Common myeloid progenitor, CD34-positive (primary cell): ENCODE data around the gene CRTAP.

Experiments used
- CTCF ChIA-PET: fragments of 350-600 bp; sonication (Branson Sonifier 250); formaldehyde crosslinking; loops from one replicate; lab custom pipeline; 2021; ENCODE audit warnings: antibody characterized with exemption; lab: Charles Lee
- POLR2A ChIA-PET: fragments of 350-600 bp; sonication (Branson Sonifier 250); formaldehyde crosslinking; loops from one replicate; lab custom pipeline; 2021; ENCODE audit warnings: antibody characterized with exemption; lab: Charles Lee
- DNase-seq, 3 donors: peaks; one replicate each; pipeline versions ENCODE4 v3.0.0 to v3.0.0-alpha.2; 2013
- H3K27ac ChIP-seq, 2 experiments: 1 replicate in 1 of 2; 2 replicates in 1 of 2; pipeline ENCODE4 v1.7.0; 2013; ENCODE audit warnings: inconsistent platforms in 2 of 2, low read length in 2 of 2, mild to moderate bottlenecking in 2 of 2, low read depth in 1 of 2, moderate library complexity in 1 of 2; ENCODE audit not compliant: severe bottlenecking in 2 of 2, insufficient read depth in 1 of 2, poor library complexity in 1 of 2
- H3K27me3 ChIP-seq, 5 experiments: replicated peaks in 2 of 5; 1 replicate in 3 of 5; 2 replicates in 2 of 5; pipeline versions ENCODE4 v1.6.1 to v1.7.0; 2013; ENCODE audit warnings: low read length in 4 of 5, mild to moderate bottlenecking in 2 of 5, moderate library complexity in 2 of 5, inconsistent platforms in 1 of 5; ENCODE audit not compliant: insufficient read depth in 5 of 5, control insufficient read depth in 4 of 5
- H3K36me3 ChIP-seq, 4 experiments: 1 replicate in 2 of 4; 2 replicates in 2 of 4; pipeline versions ENCODE4 v1.6.1 to v1.7.0; 2013; ENCODE audit warnings: low read length in 3 of 4, control low read depth in 1 of 4, mild to moderate bottlenecking in 1 of 4; ENCODE audit not compliant: control insufficient read depth in 4 of 4, insufficient read depth in 4 of 4
- H3K4me1 ChIP-seq, 4 experiments: 1 replicate in 3 of 4; 2 replicates in 1 of 4; pipeline versions ENCODE4 v1.6.1 to v1.7.1; 2013; ENCODE audit warnings: low read length in 3 of 4, mild to moderate bottlenecking in 3 of 4, control low read depth in 1 of 4, inconsistent platforms in 1 of 4, moderate library complexity in 1 of 4; ENCODE audit not compliant: control insufficient read depth in 4 of 4, insufficient read depth in 4 of 4; ENCODE audit errors: control extremely low read depth in 1 of 4
- H3K4me3 ChIP-seq, 7 experiments: 1 replicate in 4 of 7; 2 replicates in 3 of 7; pipeline versions ENCODE4 v1.5.1 to v1.7.0; 2013; ENCODE audit warnings: mild to moderate bottlenecking in 7 of 7, low read length in 6 of 7, moderate library complexity in 6 of 7, inconsistent platforms in 2 of 7, low read depth in 2 of 7, control low read depth in 1 of 7; ENCODE audit not compliant: insufficient read depth in 4 of 7, control insufficient read depth in 1 of 7; ENCODE audit errors: extremely low read depth in 1 of 7
- H3K9me3 ChIP-seq, 5 experiments: 1 replicate in 4 of 5; 2 replicates in 1 of 5; pipeline versions ENCODE4 v1.6.1 to v1.7.1; 2013; ENCODE audit warnings: low read length in 4 of 5, mild to moderate bottlenecking in 2 of 5, inconsistent platforms in 1 of 5, low read depth in 1 of 5, moderate library complexity in 1 of 5; ENCODE audit not compliant: control insufficient read depth in 4 of 5, insufficient read depth in 2 of 5; ENCODE audit errors: control extremely low read depth in 1 of 5
- WGBS: methylation state at CpG from one replicate; pipeline ENCODE4 v1.1.5; 2013; ENCODE audit not compliant: insufficient coverage; 5-methylcytosine and 5-hydroxymethylcytosine counted together

Gene CRTAP

DNA sequence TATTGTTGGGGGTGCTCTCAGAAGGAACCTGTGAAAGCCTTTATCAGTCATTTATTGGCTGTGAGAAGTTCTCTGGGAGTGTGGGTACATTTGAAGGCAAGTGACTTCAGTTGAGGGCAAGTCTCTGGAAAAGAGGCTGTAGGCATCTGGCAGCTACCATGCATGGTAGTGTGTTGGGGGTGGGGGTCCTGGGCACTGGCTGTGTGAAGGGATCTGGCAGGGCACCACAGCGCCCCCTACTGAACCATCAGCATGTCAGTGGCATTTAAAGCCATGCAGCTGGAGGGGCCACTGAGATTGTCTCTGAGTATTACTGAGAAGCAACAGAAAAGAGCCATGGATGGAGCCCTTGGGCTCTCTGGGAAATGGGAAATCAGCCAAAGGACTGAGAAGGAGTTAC lies 30.6 kb downstream of the CRTAP start:
- H3K9me3 ChIP-seq = no peaks in the 10 kb centered on the region
- ChIA-PET CTCF (interaction anchor here (1.7 to 1.9 kb wide), 2 partner anchors 13 to 228 kb away, joined by 6 read pairs; no protein-coding TSS in a partner anchor), POLR2A (no interaction called here)
- no peak overlapping the region for H3K27ac ChIP-seq
- H3K36me3 ChIP-seq = peaks cover 5 to 36% (median 29%) of the 10 kb centered on the region in 4 experiments
- DNase-seq = peak; percentile 14 to 29 (median 29)
- 80% methylated on average over 1 of the region's 1 CpG for WGBS
- H3K4me3 ChIP-seq = no peak overlapping the region
- H3K4me1 ChIP-seq = peaks cover 0 to 3% (median 1%) of the 10 kb centered on the region in 4 experiments
- H3K27me3 ChIP-seq = no peaks in the 10 kb centered on the region

DNA sequence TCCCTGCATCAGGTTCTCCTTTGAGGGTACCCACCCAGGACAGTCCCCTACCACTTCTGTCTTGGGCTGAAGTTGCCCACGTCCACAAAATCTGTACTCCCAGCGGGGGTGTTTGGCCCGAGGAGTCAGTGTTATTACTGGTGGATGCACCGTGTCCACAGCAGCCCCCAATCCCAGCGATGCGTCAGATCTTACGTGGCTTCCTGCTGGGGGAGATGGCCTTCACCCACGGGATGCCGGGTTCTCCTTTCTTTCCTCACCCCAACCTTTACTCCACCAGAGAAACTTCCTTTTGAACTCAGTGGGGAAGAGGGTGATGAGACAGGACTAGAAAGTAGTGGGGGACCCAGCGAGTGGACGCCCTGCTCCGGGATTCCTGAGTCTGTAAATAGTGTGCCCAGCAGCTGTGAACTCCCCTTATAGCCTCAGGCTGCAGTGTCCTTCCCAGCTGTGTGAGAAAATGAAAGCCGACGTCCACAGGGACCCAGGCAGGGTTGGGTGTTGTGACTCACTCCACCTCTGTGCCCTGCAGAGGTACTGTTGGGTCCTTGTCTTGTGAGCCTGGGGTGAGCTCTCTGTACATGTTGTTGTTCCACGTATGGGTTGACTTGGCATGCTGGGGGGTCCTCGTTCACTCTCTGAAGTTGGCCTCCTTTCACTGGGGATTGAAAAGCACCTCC lies 31.5 kb downstream of the CRTAP start:
- ChIA-PET POLR2A (no interaction called here), CTCF (interaction anchor here (1.7 to 1.9 kb wide), 2 partner anchors 13 to 227 kb away, joined by 6 read pairs; no protein-coding TSS in a partner anchor)
- Histone ChIP-seq H3K4me3 (no peak overlapping the region), H3K4me1 (peaks cover 0 to 8% (median 5%) of the 10 kb centered on the region in 4 experiments), H3K27ac (no peak overlapping the region), H3K36me3 (peaks cover 3 to 36% (median 27%) of the 10 kb centered on the region in 4 experiments), H3K9me3 (no peaks in the 10 kb centered on the region), H3K27me3 (no peaks in the 10 kb centered on the region)
- 91% methylated on average over 9 of the region's 16 CpGs for WGBS
- DNase-seq = no peak

DNA sequence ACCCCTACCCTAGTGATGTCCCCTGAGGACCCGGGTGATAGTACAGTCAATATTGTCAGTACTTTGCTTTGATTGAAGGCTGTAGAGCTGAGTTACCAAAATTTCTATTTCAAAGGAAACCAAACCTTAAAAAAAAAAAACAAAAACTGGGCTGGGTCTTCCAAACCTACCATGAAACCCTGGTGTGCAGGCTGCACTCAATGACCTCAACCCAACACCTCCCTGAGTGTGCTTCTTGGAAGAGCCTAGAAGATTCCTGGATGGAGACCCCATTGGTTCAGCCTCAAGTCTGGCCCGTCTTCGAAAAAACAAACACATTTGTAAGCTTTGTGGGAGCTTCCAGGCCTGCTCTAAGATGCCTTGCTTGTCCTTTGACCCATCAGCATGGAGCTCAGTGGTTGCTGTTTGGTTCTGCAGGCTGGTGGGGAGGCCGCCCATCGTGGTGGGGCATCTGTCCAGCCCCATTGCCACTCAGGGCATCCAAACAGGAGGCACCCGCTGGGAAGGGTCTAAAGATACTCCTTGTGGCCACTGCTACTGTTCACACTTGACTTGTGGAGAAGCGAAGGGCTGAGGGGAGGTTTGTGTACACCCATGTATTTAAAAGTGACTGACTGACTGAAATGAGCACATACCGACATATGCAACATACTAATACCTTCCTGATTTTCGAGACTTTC lies 32.2 kb downstream of the CRTAP start:
- H3K27ac ChIP-seq = no peak overlapping the region
- peaks cover 0 to 8% (median 5%) of the 10 kb centered on the region in 4 experiments for H3K4me1 ChIP-seq
- H3K27me3 ChIP-seq = no peaks in the 10 kb centered on the region
- peaks cover 2 to 33% (median 24%) of the 10 kb centered on the region in 4 experiments for H3K36me3 ChIP-seq
- ChIA-PET CTCF (no interaction called here), POLR2A (interaction anchor here (0.6 kb wide), 1 partner anchor 56 kb away, joined by 5 read pairs; no protein-coding TSS in a partner anchor)
- no peak overlapping the region for H3K4me3 ChIP-seq
- no peaks in the 10 kb centered on the region for H3K9me3 ChIP-seq
- WGBS = 100% methylated on average over 3 of the region's 9 CpGs
- DNase-seq = no peak

DNA sequence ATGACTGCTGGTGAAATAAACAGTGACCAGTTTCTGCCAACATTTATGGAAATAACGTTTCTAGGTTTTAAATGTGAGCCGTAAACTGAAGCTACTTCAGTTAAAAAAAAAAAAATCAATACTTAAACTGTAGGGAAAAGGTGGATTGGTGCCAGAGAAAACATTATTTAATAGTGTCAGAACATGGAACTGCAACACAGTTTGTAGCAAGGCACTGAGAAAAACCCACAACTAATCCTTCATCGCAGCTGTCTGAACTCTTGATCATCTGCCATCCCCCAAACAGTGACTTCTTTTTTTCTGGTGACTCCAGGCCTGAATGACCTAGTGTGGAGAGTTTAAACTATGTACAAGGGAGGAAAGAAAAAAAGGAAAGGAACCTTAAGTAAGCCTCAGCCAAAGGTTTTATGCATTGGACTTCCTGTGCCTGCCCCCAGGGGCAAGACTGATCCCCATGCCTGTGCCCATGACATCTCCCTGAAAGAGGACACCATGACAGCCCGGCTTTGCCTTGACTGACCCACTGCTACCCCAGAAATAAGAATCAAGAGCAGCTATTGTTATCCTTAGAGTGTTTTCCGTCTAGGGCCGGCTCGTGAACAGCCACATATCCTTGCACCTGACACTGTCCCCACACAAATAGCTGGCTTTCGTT lies 33.1 kb downstream of the CRTAP start:
- Histone ChIP-seq H3K27ac (no peak overlapping the region), H3K36me3 (peaks cover 0 to 29% (median 18%) of the 10 kb centered on the region in 4 experiments), H3K4me3 (no peak overlapping the region), H3K4me1 (peaks cover 0 to 8% (median 5%) of the 10 kb centered on the region in 4 experiments), H3K9me3 (no peaks in the 10 kb centered on the region), H3K27me3 (no peaks in the 10 kb centered on the region)
- ChIA-PET CTCF (interaction anchor here (1.2 to 1.5 kb wide), 2 partner anchors 9 to 16 kb away, joined by 3 to 5 read pairs; no protein-coding TSS in a partner anchor), POLR2A (interaction anchor here (0.6 kb wide), 1 partner anchor 55 kb away, joined by 5 read pairs; no protein-coding TSS in a partner anchor)
- WGBS = 100% methylated on average over 4 of the region's 8 CpGs
- DNase-seq = peak in 2 of 3 donors; percentile 18 to 54

DNA sequence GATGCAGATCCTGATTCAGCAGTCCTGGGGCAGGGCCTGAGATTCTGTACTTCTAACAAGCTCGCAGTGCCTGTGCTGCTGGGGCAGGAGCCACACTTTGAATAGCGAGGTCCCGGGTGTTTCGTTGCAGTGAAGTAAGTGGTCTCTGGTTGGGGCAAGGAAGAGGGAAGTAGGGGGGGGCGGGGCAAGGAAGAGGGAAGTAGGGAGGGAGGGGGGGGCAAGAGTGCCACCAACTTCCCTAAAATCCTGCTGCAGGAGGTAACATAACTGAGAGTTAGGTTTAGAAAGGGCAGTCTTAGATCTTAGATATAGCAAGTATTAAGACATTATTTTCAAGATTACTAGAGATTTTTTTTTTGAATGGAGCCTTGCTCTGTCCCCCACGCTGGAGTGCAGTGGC lies 35.5 kb downstream of the CRTAP start:
- Histone ChIP-seq H3K27me3 (no peaks in the 10 kb centered on the region), H3K9me3 (no peaks in the 10 kb centered on the region), H3K4me1 (peaks cover 0 to 8% (median 5%) of the 10 kb centered on the region in 4 experiments), H3K27ac (no peak overlapping the region), H3K36me3 (peaks cover 0 to 12% (median 3%) of the 10 kb centered on the region in 4 experiments), H3K4me3 (no peak overlapping the region)
- DNase-seq = peak; percentile 25 to 63 (median 55)
- WGBS = 60% methylated on average over 1 of the region's 6 CpGs
- POLR2A ChIA-PET = no interaction called here
- CTCF ChIA-PET = interaction anchor here (0.8 kb wide), 1 partner anchor 223 kb away, joined by 3 read pairs; no protein-coding TSS in a partner anchor

DNA sequence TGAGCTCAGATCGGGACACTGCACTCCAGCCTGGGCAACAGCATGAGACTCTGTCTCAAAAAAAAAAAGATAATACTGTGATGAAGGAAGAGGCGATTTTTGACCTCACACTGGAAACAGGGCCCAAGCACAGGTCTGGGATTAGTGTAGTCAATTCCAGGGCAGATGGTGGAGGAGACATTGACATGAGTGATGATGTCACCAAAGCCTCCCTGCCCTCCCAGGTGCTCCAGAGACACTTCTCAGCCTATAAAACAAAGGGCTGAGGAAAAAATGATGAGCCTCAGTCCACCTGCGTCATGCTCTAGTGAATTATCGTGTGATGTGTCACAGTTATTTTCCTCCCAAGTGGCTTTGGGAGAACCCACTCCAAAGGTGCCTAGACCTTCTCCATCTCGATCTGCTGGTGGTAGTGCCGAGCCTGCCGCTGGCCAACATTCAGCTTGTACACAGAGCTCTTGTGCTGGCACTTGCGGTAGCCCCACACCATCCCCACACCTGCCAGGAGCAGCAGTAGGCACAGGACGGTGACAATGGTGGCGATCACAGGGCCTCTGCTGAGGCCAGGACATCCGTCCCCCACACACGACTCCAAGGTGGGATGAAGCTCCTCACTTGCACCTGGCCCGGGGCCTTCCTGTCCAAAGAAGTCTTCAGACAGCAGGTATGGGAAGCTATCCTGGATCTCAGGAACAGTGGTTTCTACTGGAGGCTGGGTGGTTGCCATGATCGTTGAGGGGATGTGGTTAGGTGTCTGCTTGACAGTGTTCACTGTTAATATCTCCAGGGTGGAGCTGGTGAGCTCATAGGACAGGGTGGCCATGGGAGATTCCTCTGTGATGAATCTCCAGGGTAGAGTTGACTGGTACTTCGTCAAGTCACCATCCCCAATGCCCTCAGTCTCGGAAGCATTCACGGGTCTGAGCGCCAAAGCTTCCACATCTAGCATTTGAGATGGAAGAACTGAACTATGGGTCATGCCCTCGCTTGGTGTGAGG lies 38.8 kb downstream of the CRTAP start:
- POLR2A ChIA-PET = no interaction called here
- Histone ChIP-seq H3K36me3 (no peaks in the 10 kb centered on the region), H3K4me1 (peaks cover 0 to 8% (median 5%) of the 10 kb centered on the region in 4 experiments), H3K9me3 (no peaks in the 10 kb centered on the region), H3K27ac (no peak overlapping the region), H3K4me3 (no peak overlapping the region), H3K27me3 (no peaks in the 10 kb centered on the region)
- no peak for DNase-seq
- CTCF ChIA-PET = no interaction called here
- 93% methylated on average over 16 of the region's 19 CpGs for WGBS
